GM21381 (cell line): ENCODE measurements around the gene LMX1B.

ENCODE experiments used
- ATAC-seq: cut with Tn5 transposase; IDR thresholded peaks from one replicate; pipeline ENCODE4 v1.9.1; 2021; ENCODE audit warnings: mild to moderate bottlenecking, moderate library complexity; ENCODE audit not compliant: unreplicated experiment

The LMX1B gene

DNA sequence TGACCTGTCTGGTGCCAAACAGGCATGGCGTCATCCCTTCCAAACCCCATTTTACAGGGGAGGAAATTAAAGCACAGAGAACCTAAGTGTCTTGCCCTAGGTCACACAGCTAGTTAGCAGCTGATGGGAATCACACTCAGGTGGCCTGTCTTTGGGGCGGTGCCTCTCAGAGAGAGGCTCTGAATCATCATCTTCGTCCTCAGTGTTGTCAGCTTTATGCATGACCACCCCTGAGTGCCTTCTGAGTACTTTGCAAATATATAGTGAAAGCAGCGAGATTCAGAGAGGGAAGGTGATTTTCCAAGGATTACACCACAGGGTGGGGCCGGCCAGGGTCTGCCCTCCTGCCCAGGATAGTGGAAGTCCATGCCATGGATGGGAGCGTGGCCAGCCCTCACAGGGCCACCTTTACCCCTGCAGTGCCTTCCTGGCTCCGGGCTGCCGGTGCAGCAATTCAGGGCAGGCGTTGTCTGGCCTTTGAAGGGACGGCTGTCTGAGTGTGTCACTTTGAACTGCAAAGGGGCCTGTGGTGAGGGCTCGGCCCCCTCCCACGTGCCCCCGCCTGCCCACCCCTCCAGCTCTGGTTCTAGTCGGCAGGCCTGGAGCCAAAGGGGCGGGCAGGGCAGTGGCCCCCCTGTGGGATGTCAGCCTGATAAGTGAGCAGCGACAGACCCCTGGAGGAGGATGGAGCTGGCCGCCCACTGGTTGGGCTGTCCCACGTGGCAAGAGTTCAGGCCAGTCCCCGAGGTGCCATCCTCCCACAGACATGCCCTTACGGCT is 16.9 kb downstream of the LMX1B start:
- ATAC-seq: no peak

DNA sequence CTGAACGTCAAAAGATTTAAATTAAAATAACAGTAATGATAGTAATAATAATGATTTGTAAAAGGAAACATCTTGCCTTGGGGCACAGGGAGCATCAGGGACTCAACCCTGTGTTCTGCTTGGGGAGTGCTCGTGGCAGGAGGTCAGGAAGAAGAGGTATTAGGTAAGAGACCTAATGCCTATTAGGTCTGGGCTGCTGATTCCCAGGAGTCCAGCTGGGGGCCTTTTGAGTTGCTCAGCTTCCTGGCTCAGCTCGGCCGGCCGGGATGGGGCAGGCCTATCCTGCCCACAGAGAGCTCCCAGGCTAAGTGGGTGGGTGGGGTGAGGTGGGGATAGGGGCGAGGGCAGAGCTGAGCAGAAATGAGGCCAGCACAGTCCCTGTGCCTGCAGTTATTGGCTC is 17.5 kb downstream of the LMX1B start:
- ATAC-seq: no peak

DNA sequence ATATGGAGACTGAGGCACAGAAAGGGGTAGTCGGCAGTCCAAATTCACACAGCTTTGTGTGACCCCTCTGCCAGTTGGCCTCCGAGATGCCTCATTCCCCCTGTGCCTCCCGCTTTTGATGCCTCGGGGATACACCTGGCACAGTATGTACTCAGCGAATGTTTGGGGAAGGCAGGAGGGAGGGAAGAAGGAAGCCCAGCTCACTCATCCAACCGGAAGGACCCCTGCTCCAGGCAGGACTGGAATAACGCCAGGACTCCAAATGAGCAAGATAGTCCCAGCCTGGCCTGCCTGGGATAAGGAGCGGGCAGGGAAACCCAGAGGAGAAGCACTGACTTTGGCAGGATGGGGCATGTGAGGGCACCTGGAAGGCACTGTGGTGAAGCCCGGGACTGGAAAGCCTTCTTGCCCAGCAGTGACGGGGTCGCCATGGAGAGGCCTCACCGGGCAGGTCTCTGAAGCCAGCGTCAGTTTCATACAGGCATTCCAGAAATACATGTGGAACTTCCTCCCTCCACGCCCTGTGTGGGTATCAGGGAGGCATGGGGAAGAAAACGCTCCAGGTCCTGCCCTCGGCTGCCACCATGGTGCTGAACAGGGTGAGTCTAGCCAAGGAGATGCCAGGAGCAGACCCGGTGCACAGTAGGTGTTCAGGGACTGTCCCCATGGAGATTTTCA is 20.3 kb downstream of the LMX1B start:
- ATAC-seq: no peak

DNA sequence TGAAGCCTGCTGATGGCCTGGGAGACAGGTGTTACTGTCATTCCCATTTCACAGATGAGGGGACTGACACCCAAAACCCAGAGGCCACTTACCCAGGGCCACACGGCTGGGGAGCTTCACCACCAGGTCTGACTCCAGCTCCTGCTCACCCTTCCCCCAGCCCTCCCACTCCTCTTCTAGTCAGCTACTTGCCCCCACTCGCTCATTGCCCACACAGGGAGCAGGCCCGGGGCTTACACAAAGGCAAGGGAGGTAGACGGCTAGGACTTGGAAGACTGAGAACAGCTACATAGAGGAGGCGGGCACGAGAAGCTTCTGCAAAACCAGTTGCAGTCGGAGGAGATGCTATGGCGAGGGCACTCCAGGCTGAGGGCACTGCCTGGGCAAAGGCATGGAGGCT is 21.3 kb downstream of the LMX1B start:
- no peak for ATAC-seq

DNA sequence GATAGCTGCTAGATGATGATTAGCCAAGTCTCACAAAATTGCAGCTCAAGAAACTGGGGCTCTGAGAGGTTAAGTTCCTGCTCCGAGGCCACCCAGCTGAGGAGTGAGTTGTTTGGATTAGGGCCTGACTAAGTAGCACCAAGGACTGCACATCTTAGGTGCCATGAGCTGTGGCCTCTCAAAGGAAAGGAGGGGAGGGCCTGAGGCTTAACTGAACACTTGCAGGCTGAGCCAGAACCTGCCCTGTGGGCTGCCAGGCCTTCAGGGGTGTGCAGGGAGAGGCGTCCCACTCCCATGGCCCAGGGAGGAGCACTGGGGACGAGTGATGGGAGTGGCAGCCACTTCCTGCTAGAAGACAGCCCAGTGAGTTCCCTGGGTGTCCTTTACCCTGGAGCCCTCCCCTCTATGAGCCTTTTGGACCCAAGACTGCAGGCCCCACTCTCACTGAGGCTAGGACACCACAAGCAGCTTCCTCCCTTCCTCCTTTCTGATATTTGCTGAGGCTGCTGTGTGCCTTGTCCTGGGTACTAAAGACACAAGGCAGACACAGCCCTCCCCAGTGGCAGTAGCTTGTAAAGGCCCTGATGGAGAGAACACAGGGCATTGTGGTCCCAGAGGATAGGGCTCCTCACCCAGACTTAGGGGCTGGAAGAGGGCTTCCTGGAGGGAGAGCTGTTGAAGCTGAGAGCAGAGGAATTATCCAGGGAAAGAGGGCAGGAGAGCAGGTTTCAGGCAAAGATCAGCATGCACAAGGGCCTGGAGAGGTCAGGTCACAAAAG is 22.1 kb downstream of the LMX1B start:
- no peak for ATAC-seq

DNA sequence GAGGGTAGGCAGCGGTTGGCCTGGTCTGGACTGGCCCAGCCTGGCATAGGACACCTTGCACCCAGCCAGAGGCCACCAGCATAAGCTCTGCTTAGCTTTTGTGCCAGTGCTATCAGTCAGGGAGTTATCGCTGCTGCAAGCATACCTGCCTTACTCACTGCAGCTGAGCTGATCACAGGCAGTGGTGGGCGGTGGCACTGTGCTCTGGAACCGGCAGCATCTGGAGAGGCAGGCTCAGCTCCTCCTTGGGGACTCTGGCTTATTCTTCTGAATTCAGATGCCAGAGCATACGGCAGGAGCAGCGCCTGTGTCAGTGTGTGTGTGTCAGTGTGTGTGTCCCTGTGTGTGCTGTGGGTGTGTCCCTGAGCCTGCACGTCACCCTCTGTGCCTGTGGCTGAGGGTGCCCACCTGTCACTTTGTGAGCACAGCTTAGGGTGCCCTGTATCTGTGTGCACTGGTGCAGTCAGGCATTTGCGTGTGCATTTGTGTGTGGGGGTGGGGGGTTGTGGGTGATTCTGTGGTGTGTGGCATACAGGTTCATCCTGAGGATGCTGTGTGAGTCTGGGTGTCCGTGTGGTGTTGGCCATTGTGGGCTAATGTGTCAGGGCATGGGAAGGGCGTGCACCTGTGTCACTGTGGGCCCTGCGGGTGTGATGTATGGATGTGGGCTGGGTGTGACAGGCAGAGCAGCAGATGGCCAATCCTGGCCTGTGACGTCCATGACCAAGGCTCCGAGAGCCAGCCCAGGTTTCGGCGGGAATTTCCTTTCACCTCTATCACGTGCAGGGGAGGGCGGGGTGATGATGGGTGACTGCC is 23.5 kb downstream of the LMX1B start:
- no peak for ATAC-seq

DNA sequence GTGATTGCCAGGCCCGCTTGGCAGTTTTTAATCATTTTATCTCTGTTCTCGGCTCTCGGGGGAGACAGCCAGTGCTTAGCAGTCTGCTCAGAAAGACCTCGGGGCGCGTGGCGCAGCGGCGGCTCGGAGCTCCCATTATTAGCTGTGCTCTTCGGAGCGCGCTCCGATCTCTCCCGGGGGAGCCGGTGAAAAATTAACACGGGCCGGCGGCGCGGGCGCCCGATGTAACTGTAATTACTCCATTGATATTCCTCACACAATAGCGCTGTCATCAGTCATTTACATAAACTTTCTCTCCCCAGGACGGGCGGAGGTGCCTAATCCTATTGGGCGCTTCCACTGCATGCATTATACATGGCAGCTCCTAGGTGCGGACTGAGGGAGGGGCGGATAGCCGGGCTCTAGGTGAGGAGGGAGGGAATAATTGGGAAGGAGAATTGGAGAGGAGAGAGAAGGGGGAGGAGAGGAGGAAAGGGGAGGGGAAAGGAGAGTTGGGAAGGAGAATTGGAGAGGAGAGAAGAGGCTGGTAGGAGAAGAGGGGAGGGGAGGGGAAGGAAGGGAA is 24.9 kb downstream of the LMX1B start:
- no peak for ATAC-seq

DNA sequence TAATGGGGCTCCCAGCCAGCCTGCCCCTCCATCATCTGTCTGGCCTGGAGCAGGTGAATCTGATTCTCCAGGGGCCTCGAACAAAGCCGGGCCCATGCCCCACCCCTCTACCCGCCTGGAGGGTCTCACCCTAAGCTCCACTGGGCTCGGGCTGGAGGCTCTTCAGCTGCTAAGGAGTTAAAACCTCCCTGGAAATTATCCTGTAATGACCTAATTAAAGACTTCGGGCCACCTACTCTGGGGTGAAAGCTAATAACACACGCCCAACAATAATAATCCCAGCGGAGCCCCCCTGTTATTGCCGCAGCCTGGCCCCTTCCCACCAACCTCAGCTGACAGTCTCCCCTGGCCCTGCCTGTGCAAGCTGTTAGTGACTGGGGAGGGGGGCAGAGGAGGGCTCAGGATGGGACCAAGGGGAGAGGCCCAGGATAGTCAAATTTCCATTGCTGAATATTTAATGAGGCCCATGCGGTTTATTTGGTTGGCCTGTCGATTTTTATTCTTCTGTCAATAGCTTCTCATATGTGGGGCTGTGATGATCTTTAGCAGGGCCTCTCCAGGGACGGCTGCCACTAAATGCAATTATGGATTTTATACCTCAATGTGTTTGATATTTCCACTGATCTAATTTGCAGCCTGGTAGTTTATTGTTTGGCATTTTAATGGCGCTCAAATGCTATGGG is 25.7 kb downstream of the LMX1B start:
- ATAC-seq: no peak

DNA sequence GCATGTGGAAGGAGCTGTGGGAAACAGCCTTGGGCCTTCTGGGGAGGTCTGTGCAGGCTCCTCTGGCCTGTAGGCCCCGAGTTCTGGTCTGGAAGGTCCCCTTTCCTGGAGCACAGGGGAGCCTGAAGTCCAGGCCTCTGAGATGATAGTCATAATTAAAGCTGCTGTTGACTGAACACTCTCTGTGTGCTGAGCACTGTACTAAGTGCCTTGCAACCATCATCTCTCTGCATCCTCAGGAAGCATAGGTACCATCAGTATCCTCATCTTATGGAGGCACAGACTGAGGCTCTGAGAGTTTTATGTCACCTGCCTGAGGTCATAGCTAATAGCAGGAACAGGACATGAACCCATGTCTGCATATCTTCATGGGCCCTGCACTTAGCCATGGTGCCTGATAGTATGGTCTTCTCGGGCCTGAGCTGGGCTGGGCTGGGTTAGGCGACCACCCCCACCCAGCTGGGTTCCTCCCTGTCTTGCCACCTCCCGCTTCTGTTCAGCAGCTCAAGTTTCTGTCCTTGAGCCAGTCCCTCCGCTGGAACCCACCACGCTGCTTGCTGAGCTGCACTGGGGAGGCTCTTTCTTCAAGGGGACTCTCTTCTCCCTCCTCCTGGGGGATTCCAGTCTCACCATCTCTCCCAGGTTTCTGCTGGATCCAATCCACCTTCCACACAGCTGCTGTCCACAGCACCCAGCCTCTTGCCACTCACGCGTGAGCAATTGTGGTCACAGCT is 27.6 kb downstream of the LMX1B start:
- ATAC-seq: no peak

DNA sequence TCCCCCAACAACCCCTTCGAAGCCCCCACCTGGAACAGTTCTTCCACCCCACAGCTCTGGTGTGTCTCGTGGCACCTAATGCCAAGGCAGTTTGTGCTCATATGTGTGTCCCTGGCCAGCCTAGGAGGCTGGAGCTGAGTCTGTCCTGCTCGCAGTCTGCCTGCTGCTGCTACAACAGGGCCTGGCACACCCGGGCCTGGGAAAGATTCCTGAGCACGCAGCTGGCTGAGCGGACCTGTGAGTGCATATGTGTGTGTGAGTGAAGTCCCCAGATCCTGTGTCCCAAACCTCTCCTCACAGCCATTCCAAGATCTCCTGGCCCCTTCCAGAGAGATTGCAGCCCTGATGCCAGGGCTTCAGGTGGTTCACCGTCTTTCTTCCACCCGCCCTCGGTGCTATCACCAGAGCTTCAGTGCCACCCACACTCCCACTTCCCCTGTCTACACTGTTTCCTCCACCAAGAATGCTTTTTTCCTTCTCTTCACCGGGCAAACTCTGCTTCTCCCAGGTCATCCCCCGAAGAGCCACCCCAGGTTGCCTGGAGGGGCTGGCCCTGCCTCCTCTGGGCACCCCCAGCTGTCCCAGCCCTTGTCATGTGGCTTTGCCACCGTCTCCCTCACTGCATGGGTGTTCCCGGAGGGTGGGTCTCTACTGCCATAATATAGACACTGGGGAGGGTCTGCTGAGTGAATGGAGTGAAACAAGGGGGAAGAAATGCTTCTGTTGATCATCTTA is 28.4 kb downstream of the LMX1B start:
- ATAC-seq: no peak

DNA sequence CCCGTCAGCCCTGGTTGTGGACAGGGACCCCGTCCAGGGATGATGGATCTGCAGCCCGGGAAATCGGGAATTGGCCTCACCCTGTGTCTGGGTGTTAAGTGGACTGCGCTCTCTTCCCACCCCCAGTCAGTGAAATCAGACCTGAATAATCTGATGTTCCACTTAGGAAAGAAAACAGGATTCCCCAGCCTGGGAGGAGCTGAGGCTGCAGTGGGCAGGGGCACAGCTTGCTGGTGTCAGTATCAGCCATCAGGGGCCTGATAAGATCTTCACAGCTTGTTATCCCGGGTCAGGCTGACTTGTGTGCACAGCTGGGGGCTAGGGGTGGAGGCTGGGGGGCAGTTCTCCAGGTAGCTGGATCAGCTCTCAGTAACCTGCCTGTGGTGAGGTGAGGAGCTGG is 29.1 kb downstream of the LMX1B start:
- ATAC-seq: no peak

DNA sequence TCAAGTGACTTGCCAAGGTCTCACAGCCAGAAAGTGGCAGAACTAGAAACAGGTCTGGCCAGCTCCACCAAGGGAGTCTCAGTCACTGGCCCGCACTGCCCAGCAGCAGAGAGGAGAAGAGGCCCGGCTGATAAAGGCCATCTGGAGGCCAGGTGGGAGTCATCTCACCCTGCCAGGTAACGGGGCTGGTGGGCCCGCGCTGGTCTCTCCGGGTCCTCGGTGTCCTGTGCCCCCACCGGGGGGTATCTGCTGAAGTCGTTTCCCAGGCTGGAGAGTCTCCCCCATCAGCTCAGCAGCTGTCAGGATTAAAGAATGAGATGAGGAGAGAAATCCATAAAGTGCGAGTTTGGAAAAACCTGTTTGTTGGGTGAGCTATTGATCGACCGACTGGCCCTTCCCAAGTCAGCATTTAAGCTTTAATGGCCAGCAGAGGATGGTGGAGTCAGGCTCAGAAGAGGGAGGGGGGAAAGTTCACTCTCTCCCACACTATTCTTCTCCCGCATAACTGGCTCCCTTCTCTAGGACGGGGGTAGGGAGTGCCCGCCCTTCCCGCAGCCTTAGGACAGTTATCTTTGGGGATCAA is 30.3 kb downstream of the LMX1B start:
- no peak for ATAC-seq

DNA sequence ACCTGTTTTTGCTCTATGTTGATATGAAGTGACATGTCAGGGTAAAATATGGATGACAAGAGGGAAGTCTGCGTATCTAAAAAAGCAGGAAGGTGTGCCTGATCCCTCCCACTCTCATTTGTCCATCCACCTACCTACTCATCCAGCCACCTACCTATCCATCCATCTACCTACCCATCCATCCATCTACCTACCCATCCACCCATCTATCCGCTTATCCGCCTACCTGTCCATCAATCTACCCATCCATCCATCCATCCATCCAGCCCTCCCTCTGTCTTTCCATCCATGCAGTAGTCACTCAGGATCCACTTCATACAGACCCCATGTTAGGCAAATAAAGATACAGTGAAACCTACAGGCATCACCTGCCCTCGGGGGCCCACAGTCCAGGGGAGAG is 32.4 kb downstream of the LMX1B start:
- ATAC-seq: no peak

DNA sequence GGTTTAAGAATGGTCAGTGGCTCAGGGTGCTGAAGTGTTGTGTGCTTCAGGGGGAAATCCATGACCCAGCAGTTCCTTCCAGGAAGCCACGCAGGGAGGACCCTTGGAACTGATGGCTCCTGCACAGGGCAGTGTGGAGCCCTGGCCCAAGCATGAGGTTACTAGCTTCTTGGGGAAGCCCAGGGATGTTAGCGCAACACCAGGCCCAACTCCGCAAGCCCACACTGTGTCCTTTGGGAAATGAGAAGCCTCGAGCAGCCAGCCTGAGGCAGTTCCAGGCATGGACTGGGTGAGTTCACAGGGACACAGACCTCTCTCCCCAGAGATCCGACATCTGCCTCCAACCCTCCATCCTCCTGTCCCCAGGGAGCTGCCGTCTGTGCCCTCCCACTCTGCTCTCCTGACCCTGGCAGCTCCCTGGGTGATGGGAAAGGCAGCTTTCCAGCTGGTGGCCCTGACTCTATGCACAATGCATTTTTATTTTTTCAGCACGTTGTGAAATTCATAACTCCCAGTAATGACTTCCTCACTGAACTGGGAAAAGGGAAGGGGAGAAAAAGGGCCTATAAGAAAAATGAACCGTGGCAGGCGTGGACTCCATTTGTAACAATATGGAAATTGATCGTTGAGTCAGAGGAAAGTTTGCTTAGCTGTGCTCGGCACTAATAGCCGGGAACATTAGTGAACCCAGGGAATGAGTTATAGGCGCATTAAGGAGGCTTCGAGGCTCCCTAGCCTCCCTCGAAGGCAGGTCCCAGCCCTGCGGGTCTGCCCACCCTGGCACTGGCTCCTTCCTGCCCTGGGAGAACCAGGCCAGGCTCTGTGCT is 34.1 kb downstream of the LMX1B start:
- no peak for ATAC-seq

DNA sequence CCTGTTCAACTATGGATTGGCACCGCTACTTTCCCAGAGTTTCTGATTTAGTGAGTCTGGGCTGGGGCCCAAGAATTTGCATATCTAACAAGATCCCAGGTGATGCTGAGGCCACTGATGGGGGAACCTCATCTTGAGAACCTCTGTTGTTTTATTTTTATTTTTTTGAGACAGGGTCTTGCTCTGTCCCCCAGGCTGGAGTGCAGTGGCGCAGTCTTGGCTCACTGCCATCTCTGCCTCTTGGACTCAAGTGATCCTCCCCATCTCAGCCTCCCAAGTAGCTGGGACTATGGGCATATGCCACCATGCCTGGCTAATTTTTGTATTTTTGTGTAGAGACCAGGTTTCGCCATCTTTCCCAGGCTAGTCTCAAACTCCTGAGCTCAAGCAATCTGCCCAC is 35.7 kb downstream of the LMX1B start:
- no peak for ATAC-seq

DNA sequence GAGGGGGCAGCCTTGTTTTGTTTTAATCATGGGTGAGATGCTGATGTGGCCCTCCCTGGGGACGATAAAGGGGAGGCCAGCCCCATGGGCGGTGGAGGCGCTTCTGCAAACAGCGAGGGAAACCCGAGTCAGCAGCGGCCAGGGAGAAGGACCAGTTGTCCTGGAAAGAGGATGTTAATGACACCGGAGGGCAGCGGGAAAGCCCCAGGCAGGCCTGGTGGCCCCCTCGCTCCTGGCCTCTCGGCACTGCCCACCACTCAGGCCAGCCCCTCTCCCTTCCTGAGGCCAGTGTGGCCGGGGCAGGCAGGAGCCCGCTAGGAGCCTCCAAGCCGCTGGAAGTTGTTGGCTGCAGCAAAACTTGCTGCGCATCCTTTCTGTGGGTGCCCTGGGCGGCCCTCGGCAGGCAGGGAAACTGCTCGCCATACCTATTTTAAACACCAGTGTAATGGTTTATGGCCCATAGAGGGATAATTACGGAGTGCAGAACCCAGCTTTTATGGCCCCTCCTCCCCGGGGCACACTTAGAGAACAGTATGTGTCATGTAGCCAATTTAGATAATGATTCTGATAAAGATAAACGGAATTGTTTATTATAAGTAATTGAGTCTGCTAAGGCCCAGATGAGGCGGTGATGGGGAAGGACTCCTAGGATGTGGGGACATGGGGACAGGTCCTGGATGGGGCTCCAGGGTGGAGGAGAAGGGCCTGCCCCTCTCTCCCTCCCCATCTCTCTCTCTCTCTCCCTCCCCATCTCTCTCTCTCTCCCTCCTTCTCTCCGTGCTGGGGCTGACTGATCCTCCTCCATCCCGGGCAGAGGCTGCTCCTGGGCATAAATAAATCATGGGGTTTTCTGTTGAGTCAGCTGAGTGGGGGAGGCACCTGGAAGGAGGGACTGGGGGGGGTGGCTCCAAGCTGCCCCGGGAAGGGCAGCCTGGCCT is 36.9 kb downstream of the LMX1B start:
- no peak for ATAC-seq
